Measurements from ENCODE around the gene SRP68. TPM values are rescaled to one million over a fixed set of nuclear protein-coding genes. Genes with fewer than 3 reads are reported as not detected.

Gene SRP68
- total and polyA plus RNA-seq, 9 of the 15 experiments (the other 6 are each of a cell fraction or from before 2014, with no cell fraction given), result 29.4 to 92.6 (median 36.2) TPM

- H3K9ac ChIP-seq (ENCODE audit: insufficient read depth in 1 of 2, low read depth in 2 of 2, low read length in 2 of 2), result no peak overlapping the region
- no peak for DNase-seq (ENCODE audit: extremely low read depth in 1 of 4, low spot score in 3 of 4)
- 25% methylated on average over 4 of the region's 5 CpGs for WGBS (ENCODE audit: insufficient coverage, low coverage, missing lambda C conversion rate)
Measured at GRCh38 chr17:76011951-76012350, 60.4 kb downstream of the SRP68 start.

GRCh38 chr17:76009969-76010661 is 62.2 kb downstream of the SRP68 start:
- DNase-seq (ENCODE audit: extremely low read depth in 1 of 4, low spot score in 3 of 4) (no peak), ATAC-seq (no peak), FAIRE-seq (no peak)
- no peak overlapping the region for H2AFZ ChIP-seq (ENCODE audit: low read depth, low read length)
- H3K9me3 ChIP-seq (replicated peaks; ENCODE audit: control insufficient read depth, insufficient read depth, low read depth, low read length), result no peaks in the 10 kb centered on the region
- no TSS peak for BruUV-seq (replicated peaks)
- ChIA-PET POLR2A (interaction anchor here (0.6 to 2.0 kb wide), 10 partner anchors 10 to 234 kb away, joined by 3 to 9 read pairs (median 4); partner anchors contain the start of genes CDK3 and FBF1), CTCF (ENCODE audit: low intra/inter-chr PET ratio) (no interaction called here)
- peaks cover 40 to 60% of the 10 kb centered on the region in 2 experiments for H3K27me3 ChIP-seq (ENCODE audit: control insufficient read depth in 2 of 2, insufficient read depth in 2 of 2, low read length in 2 of 2)
- H3K9me1 ChIP-seq (ENCODE audit: control insufficient read depth, insufficient read depth, low read length), result no peaks in the 10 kb centered on the region
- WGBS (ENCODE audit: insufficient coverage, low coverage, missing lambda C conversion rate), result 3% methylated on average over 17 of the region's 21 CpGs
- no peak overlapping the region for H3K27ac ChIP-seq (ENCODE audit: extremely low read depth, low read depth, low read length)
- H4K20me1 ChIP-seq (replicated peaks; ENCODE audit: control insufficient read depth, insufficient read depth, low read length), result 0 out of 2 replicates have a peak, but pooled peaks cover 5% of the 10 kb centered on the region
- H3K9ac ChIP-seq (ENCODE audit: insufficient read depth in 1 of 2, low read depth in 2 of 2, low read length in 2 of 2), result peak overlapping the region in 1 of 2 experiments; percentile 20; a peak in 1 of 4 replicates
- TF ChIP-seq MCM7 (IDR thresholded peaks at IDR 0.05), result 0 out of 4 replicates have a peak, but pooled peaks of 1 of the 2 experiments have one; percentile 28
- TF ChIP-seq HES1 (IDR thresholded peaks at IDR 0.05; ENCODE audit: low read depth), result no peak
- no peak overlapping the region for H3K4me2 ChIP-seq (ENCODE audit: insufficient read depth, low read length)
- no peak overlapping the region for H3K4me3 ChIP-seq
- H3K4me1 ChIP-seq (replicated peaks in 1 of 2; ENCODE audit: control insufficient read depth in 2 of 2, insufficient read depth in 2 of 2, low read length in 2 of 2), result peaks cover 0 to 51% of the 10 kb centered on the region in 2 experiments; a peak in 3 of 5 replicates
- peaks cover 4% of the 10 kb centered on the region; the same call in 2 of the 3 replicates for H3K36me3 ChIP-seq (ENCODE audit: control insufficient read depth, insufficient read depth, low read length)
- no peaks in the 10 kb centered on the region for H3K79me2 ChIP-seq (ENCODE audit: control insufficient read depth, insufficient read depth, low read length)
- intact Hi-C loops (cut with micrococcal nuclease), result loop anchor here (5.0 to 10.0 kb wide), 3 partner anchors 112 to 287 kb away; no protein-coding TSS in a partner anchor
- in situ Hi-C loops (cut with MboI), result loop anchor here (5.0 to 10.0 kb wide), 3 partner anchors 103 to 282 kb away; a partner anchor contains a TSS

More at GRCh38 chr17:76011951-76012350, 60.4 kb downstream of the SRP68 start:
- ChIA-PET POLR2A (interaction anchor here (0.7 to 1.4 kb wide), 2 partner anchors 86 to 114 kb away, joined by 4 to 7 read pairs; no protein-coding TSS in a partner anchor), CTCF (ENCODE audit: low intra/inter-chr PET ratio) (interaction anchor here (0.6 kb wide), 1 partner anchor 19 kb away, joined by 4 read pairs; no protein-coding TSS in a partner anchor)
- H4K20me1 ChIP-seq (replicated peaks; ENCODE audit: control insufficient read depth, insufficient read depth, low read length), result 0 out of 2 replicates have a peak, but pooled peaks cover 8% of the 10 kb centered on the region
- no peak for FAIRE-seq
- intact Hi-C loops (cut with micrococcal nuclease) (loop anchor here (5.0 kb wide), 2 partner anchors 110 to 285 kb away; no protein-coding TSS in a partner anchor), in situ Hi-C loops (cut with MboI) (no loop called here)
- no peak overlapping the region for H2AFZ ChIP-seq (ENCODE audit: low read depth, low read length)
- no peaks in the 10 kb centered on the region for H3K9me3 ChIP-seq (replicated peaks; ENCODE audit: control insufficient read depth, insufficient read depth, low read depth, low read length)
- H3K4me1 ChIP-seq (replicated peaks in 1 of 2; ENCODE audit: control insufficient read depth in 2 of 2, insufficient read depth in 2 of 2, low read length in 2 of 2), result peaks cover 0 to 55% of the 10 kb centered on the region in 2 experiments; a peak in 3 of 5 replicates
- no peak overlapping the region for H3K4me3 ChIP-seq
- H3K27me3 ChIP-seq (ENCODE audit: control insufficient read depth in 2 of 2, insufficient read depth in 2 of 2, low read length in 2 of 2), result peaks cover 45 to 74% of the 10 kb centered on the region in 2 experiments
- no peaks in the 10 kb centered on the region for H3K79me2 ChIP-seq (ENCODE audit: control insufficient read depth, insufficient read depth, low read length)
- no peak for ATAC-seq
- BruUV-seq (replicated peaks), result no TSS peak
- no peaks in the 10 kb centered on the region for H3K36me3 ChIP-seq (ENCODE audit: control insufficient read depth, insufficient read depth, low read length)
- no peak overlapping the region for H3K4me2 ChIP-seq (ENCODE audit: insufficient read depth, low read length)
- H3K9me1 ChIP-seq (ENCODE audit: control insufficient read depth, insufficient read depth, low read length), result no peaks in the 10 kb centered on the region
- no peak overlapping the region for H3K27ac ChIP-seq (ENCODE audit: extremely low read depth, low read depth, low read length)
- TF ChIP-seq POLR2G (IDR thresholded peaks at IDR 0.05; ENCODE audit: low read depth, low read length) (no peak), SMARCB1 (IDR thresholded peaks at IDR 0.05; ENCODE audit: insufficient read length, low read depth) (no peak)
